Left ventricle myocardium inferior (tissue), 1 donor: ENCODE measurements around the gene SEMA3B. TPM values are rescaled to one million over a fixed set of nuclear protein-coding genes. Genes with fewer than 3 reads are reported as not detected.

Source experiments
- DNase-seq: peaks from one replicate; pipeline ENCODE4 v3.0.0-alpha.2; 2020
- H3K27ac ChIP-seq: fragments of 200-600 bp; replicated peaks from 2 replicates; pipeline ENCODE4 v1.8.0; 2021
- H3K27me3 ChIP-seq: fragments of 200-600 bp; 2 replicates; pipeline ENCODE4 v1.8.0; 2021; ENCODE audit warnings: low read depth
- H3K36me3 ChIP-seq: fragments of 200-600 bp; 2 replicates; pipeline ENCODE4 v1.8.0; 2021
- H3K4me1 ChIP-seq: fragments of 200-600 bp; 2 replicates; pipeline ENCODE4 v1.8.0; 2021
- H3K4me3 ChIP-seq: fragments of 200-600 bp; 2 replicates; pipeline ENCODE4 v1.8.0; 2021; ENCODE audit warnings: mild to moderate bottlenecking, moderate library complexity
- H3K9me3 ChIP-seq: fragments of 200-600 bp; replicated peaks from 2 replicates; pipeline ENCODE4 v1.8.0; 2021
- CTCF ChIP-seq: fragments of 200-600 bp; IDR thresholded peaks from 2 replicates; pipeline ENCODE4 v1.8.0; 2021; ENCODE audit warnings: antibody characterized with exemption, mild to moderate bottlenecking, borderline replicate concordance
- intact Hi-C: fragments of 100-400 bp; cut with micrococcal nuclease; formaldehyde crosslinking; loops from one replicate; pipeline ENCODE4 v1.11.0; 2022
- microRNA-seq: library from miRNA; unstranded; fragments of <30 nt; microRNA quantifications from one replicate; pipeline ENCODE4 v1.2.0, GENCODE V29; 2020
- total RNA-seq: library from RNA; stranded (reverse); fragmentation: NEBNext Ultra II Directional; extraction: Animal tissue kit (Norgen Biotek cat#: 25700); gene quantifications from one replicate; pipeline ENCODE4 v1.2.1, GENCODE V29; 2021
- donor health status: DM: no; HTN: yes; CAD: no; lungs with severe emphysema.

SEMA3B gene
- total RNA-seq, 1 donor from 2014 or later: 23.2 TPM

- no peaks in the 10 kb centered on the region for H3K9me3 ChIP-seq
- peaks cover 83% of the 10 kb centered on the region for H3K4me1 ChIP-seq
- no peaks in the 10 kb centered on the region for H3K27me3 ChIP-seq
- H3K4me3 ChIP-seq: peak overlapping the region; percentile 97
- DNase-seq: no peak
- no peak for TF ChIP-seq CTCF
- intact Hi-C loops: no loop called here
- peaks cover 51% of the 10 kb centered on the region for H3K36me3 ChIP-seq
- H3K27ac ChIP-seq: no peak overlapping the region
These were observed 58.2 kb downstream of the SEMA3B start for GRCh38 chr3:50327129-50327528.

Small RNA genes lying within 50 kb of the gene (microRNA-seq; reads per million reads assigned to microRNA genes)
- gene MIR5787: not detected

Other genes with a start within 250 kb of the SEMA3B start
- gene RBM5, start 180.2 kb upstream of the SEMA3B start, total RNA-seq: 58.4 TPM
- gene SEMA3F, start 113.8 kb upstream of the SEMA3B start, total RNA-seq: 10.2 TPM
- not detected for gene GNAT1, start 77.5 kb upstream of the SEMA3B start, total RNA-seq
- gene SLC38A3, start 63.9 kb upstream of the SEMA3B start, total RNA-seq: 10.4 TPM
- gene GNAI2, start 32.9 kb upstream of the SEMA3B start, total RNA-seq: 118 TPM
- gene LSMEM2, start 9.9 kb downstream of the SEMA3B start, total RNA-seq: 27.7 TPM
- gene IFRD2, start 23.3 kb downstream of the SEMA3B start, total RNA-seq: 54.9 TPM
- 1.2 TPM for gene HYAL3, start 30.3 kb downstream of the SEMA3B start, total RNA-seq
- 5.3 TPM for gene NAA80, start 30.3 kb downstream of the SEMA3B start, total RNA-seq
- gene HYAL1, start 34.4 kb downstream of the SEMA3B start, total RNA-seq: 52.2 TPM
- gene HYAL2, start 53.6 kb downstream of the SEMA3B start, total RNA-seq: 38.9 TPM
- 32.9 TPM for gene TUSC2, start 59.1 kb downstream of the SEMA3B start, total RNA-seq
- 11.4 TPM for gene RASSF1, start 71.7 kb downstream of the SEMA3B start, total RNA-seq
- not detected for gene ZMYND10, start 76.6 kb downstream of the SEMA3B start, total RNA-seq
- 16.4 TPM for gene NPRL2, start 81.6 kb downstream of the SEMA3B start, total RNA-seq
- gene CYB561D2, start 81.7 kb downstream of the SEMA3B start, total RNA-seq: 7.0 TPM
- gene TMEM115, start 90.4 kb downstream of the SEMA3B start, total RNA-seq: 23.5 TPM
- 2.3 TPM for gene CACNA2D2, start 234.5 kb downstream of the SEMA3B start, total RNA-seq